ENCODE data around the gene FTL. TPM values are rescaled to one million over a fixed set of nuclear protein-coding genes. Genes with fewer than 3 reads are reported as not detected.

Gene FTL
- total RNA-seq, 1 experiment from 2014 or later = 1,983 TPM

DNA sequence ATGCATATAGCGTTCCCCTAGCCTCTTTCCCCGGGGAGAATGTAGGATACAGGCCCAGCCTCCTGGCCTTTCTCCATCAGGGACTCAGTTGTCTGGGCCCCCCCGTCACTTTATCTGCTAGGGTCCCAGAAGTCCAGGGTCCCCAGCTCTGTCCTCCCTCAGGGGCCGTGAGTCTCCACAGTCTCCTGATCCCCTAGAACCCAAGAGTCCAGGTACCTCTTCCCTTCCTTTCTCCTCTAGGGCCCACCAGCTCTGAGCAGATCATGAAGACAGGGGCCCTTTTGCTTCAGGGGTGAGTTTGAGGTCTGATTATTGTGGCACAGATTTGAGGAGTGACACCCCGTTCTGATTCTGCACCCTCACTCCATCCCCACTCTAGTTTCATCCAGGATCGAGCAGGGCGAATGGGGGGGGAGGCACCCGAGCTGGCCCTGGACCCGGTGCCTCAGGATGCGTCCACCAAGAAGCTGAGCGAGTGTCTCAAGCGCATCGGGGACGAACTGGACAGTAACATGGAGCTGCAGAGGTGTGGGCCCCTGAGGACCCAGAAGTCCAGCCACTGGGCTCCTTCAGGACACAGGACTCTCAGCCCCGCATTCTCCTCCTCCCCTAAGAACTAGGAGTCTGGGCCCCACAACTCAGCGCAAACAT is 9.7 kb upstream of the FTL start:
- ChIA-PET CTCF (no interaction called here), POLR2A (ENCODE audit: low non-redundant PET) (interaction anchor here (0.6 kb wide), 1 partner anchor 37 kb away, joined by 3 read pairs; no protein-coding TSS in a partner anchor)
- intact Hi-C loops (cut with micrococcal nuclease; ENCODE audit: unreplicated experiment) = no loop called here
- Histone ChIP-seq H3K36me3 (ENCODE audit: insufficient read depth, low read length, poor library complexity, severe bottlenecking) (no peaks in the 10 kb centered on the region), H3K27ac (ENCODE audit: low read depth, low read length, poor library complexity, severe bottlenecking) (peak overlapping the region; percentile 83), H3K27me3 (replicated peaks; ENCODE audit: insufficient read depth, low read depth, low read length, poor library complexity) (no peaks in the 10 kb centered on the region), H3K4me1 (ENCODE audit: insufficient read depth, low read length, poor library complexity, severe bottlenecking) (peaks cover 10% of the 10 kb centered on the region), H3K9me3 (ENCODE audit: low read depth, low read length, poor library complexity, severe bottlenecking) (no peaks in the 10 kb centered on the region), H3K4me3 (ENCODE audit: low read depth, low read length, poor library complexity, severe bottlenecking) (peak overlapping the region; percentile 81)
- DNase-seq (ENCODE audit: low spot score) = no peak
- BruUV-seq (replicated peaks) = no TSS peak
- TF ChIP-seq, protein P1, sequence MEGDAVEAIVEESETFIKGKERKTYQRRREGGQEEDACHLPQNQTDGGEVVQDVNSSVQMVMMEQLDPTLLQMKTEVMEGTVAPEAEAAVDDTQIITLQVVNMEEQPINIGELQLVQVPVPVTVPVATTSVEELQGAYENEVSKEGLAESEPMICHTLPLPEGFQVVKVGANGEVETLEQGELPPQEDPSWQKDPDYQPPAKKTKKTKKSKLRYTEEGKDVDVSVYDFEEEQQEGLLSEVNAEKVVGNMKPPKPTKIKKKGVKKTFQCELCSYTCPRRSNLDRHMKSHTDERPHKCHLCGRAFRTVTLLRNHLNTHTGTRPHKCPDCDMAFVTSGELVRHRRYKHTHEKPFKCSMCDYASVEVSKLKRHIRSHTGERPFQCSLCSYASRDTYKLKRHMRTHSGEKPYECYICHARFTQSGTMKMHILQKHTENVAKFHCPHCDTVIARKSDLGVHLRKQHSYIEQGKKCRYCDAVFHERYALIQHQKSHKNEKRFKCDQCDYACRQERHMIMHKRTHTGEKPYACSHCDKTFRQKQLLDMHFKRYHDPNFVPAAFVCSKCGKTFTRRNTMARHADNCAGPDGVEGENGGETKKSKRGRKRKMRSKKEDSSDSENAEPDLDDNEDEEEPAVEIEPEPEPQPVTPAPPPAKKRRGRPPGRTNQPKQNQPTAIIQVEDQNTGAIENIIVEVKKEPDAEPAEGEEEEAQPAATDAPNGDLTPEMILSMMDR (conservative IDR thresholded peaks at IDR 0.05; ENCODE audit: low read depth, low read length) = no peak
- TF ChIP-seq EZH2 (IDR thresholded peaks at IDR 0.05; ENCODE audit: borderline replicate concordance, low read depth, low read length, poor library complexity, severe bottlenecking) = no peak

DNA sequence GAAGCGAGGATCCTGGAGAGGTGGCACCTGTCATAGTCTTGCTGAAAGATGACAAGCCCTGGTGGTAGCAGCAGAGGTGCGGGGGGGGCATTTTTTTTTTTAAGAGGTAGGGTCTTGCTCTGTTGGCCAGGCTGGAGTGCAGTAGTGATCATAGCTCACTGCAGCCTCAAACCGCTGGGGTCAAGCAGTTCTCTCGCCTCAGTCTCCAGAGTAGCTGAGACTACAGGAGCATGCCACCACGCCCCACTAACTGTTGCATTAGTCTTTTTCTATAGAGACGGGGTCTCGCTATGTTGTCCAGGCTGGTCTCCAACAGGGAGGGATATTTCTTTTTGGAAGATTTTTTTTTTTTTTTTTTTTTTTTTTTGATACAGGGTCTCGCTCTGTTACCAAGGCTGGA is 7.1 kb upstream of the FTL start:
- peaks cover 12% of the 10 kb centered on the region for H3K4me1 ChIP-seq (ENCODE audit: insufficient read depth, low read length, poor library complexity, severe bottlenecking)
- H3K27ac ChIP-seq (ENCODE audit: low read depth, low read length, poor library complexity, severe bottlenecking) = no peak overlapping the region
- ChIA-PET POLR2A (ENCODE audit: low non-redundant PET) (no interaction called here), CTCF (no interaction called here)
- no peaks in the 10 kb centered on the region for H3K27me3 ChIP-seq (replicated peaks; ENCODE audit: insufficient read depth, low read depth, low read length, poor library complexity)
- no peaks in the 10 kb centered on the region for H3K9me3 ChIP-seq (ENCODE audit: low read depth, low read length, poor library complexity, severe bottlenecking)
- no peaks in the 10 kb centered on the region for H3K36me3 ChIP-seq (ENCODE audit: insufficient read depth, low read length, poor library complexity, severe bottlenecking)
- no peak for DNase-seq (ENCODE audit: low spot score)
- TF ChIP-seq, protein P1 (conservative IDR thresholded peaks at IDR 0.05; ENCODE audit: low read depth, low read length) = no peak
- no peak for TF ChIP-seq EZH2 (IDR thresholded peaks at IDR 0.05; ENCODE audit: borderline replicate concordance, low read depth, low read length, poor library complexity, severe bottlenecking)
- BruUV-seq (replicated peaks) = no TSS peak
- H3K4me3 ChIP-seq (ENCODE audit: low read depth, low read length, poor library complexity, severe bottlenecking) = no peak overlapping the region
- intact Hi-C loops (cut with micrococcal nuclease; ENCODE audit: unreplicated experiment) = no loop called here

DNA sequence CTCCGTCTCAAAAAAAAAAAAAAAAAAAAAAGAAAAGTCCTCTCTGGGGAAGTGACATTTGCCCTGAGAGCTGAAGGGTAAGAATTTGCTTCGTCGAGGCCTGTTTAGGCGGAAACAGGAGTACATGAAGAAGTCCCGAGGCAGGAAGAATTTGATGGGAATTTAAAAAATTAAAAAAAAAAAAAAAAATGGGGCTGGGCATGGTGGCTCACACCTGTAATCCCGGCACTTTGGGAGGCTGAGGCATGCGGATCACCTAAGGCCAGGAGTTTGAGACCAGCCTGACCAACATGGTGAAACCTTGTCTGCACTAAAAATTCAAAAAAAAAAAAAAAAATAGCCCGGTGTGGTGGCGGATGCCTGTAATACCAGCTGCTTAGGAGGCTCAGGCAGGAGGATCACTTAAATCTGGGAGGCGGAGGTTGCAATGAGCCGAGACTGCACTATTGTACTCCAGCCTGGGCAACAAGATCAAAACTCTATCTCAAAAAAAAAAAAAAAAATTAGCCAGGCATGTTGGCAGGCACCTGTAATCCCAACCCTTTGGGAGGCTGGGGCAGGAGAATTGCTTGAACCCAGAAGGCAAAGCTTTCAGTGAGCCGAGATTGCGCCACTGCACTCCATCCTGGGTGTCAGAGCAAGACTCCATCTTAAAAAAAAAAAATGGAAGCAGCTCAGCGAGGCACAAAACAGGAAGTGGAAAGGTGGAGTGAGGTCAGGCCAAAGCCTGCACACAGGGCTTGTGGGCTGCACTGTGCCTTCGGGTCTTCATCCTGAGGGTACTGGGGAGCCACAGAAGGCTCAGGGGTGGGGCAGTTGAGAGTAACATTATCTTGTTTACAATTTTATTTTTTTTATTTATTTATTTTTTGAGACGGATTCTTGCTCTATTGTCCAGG is 5.5 kb upstream of the FTL start:
- H3K4me1 ChIP-seq (ENCODE audit: insufficient read depth, low read length, poor library complexity, severe bottlenecking) = peaks cover 24% of the 10 kb centered on the region
- H3K27ac ChIP-seq (ENCODE audit: low read depth, low read length, poor library complexity, severe bottlenecking) = no peak overlapping the region
- no peaks in the 10 kb centered on the region for H3K9me3 ChIP-seq (ENCODE audit: low read depth, low read length, poor library complexity, severe bottlenecking)
- H3K27me3 ChIP-seq (replicated peaks; ENCODE audit: insufficient read depth, low read depth, low read length, poor library complexity) = no peaks in the 10 kb centered on the region
- no peak overlapping the region for H3K4me3 ChIP-seq (ENCODE audit: low read depth, low read length, poor library complexity, severe bottlenecking)
- ChIA-PET CTCF (no interaction called here), POLR2A (ENCODE audit: low non-redundant PET) (no interaction called here)
- no peaks in the 10 kb centered on the region for H3K36me3 ChIP-seq (ENCODE audit: insufficient read depth, low read length, poor library complexity, severe bottlenecking)
- intact Hi-C loops (cut with micrococcal nuclease; ENCODE audit: unreplicated experiment) = loop anchor here (10.0 kb wide), 2 partner anchors 85 to 315 kb away; partner anchors contain the start of genes CA11 and PPP1R15A
- no TSS peak for BruUV-seq (replicated peaks)
- TF ChIP-seq EZH2 (IDR thresholded peaks at IDR 0.05; ENCODE audit: borderline replicate concordance, low read depth, low read length, poor library complexity, severe bottlenecking) = no peak
- TF ChIP-seq, protein P1 (conservative IDR thresholded peaks at IDR 0.05; ENCODE audit: low read depth, low read length) = no peak
- no peak for DNase-seq (ENCODE audit: low spot score)
